Measurements from ENCODE around the gene ADRA2C. TPM values are rescaled to one million over a fixed set of nuclear protein-coding genes. Genes with fewer than 3 reads are reported as not detected.

The ADRA2C gene
- total RNA-seq (1 to 10 TPM; 2.8 to 8.8 (median 5.1) TPM), polyA plus RNA-seq (1 to 10 TPM; 5.9 to 7.3 TPM)
- long read RNA-seq, donor 1, transcript ADRA2C-201 (1 exons, 2,129 nt) = major isoform, 18 of 18 reads
- long read RNA-seq, donor 1, partial matches to known transcripts = 0 of 18 reads
- long read RNA-seq, donor 1, other reads (novel, unspliced or antisense) = 0 of 18 reads
- long read RNA-seq, donor 2, transcript ADRA2C-201 (1 exons, 2,129 nt) = major isoform, 11 of 11 reads
- long read RNA-seq, donor 2, partial matches to known transcripts = 0 of 11 reads
- long read RNA-seq, donor 2, other reads (novel, unspliced or antisense) = 0 of 11 reads
- long read RNA-seq, donor 3 = 0 reads

- no peaks in the 10 kb centered on the region for H3K36me3 ChIP-seq
- peak within 1 kb of the TSS in 6 of 10 donors; percentile 28 to 68 (median 48) for H3K27ac ChIP-seq
- peak within 1 kb of the TSS; percentile 10 to 53 (median 44) for H3K4me3 ChIP-seq
- WGBS, 2 donors = 1% methylated on average over 88 to 121 of the region's 131 CpGs
- peak in 1 of 9 donors; percentile 10 for TF ChIP-seq CTCF (IDR thresholded peaks at IDR 0.05)
- intact Hi-C loops (cut with DNase I) = loop anchor here in 3 of 10 donors (5.0 to 10.0 kb wide), 3 partner anchors 109 to 481 kb away; no protein-coding TSS in a partner anchor
- no peaks in the 10 kb centered on the region for H3K9me3 ChIP-seq
- peak; percentile 13 to 25 for DNase-seq
- H3K27me3 ChIP-seq = peaks cover 0 to 68% (median 56%) of the 10 kb centered on the region in 7 donors
- ATAC-seq = peak in 5 of 8 donors; percentile 19 to 48 (median 32)
- peaks cover 0 to 11% (median 5%) of the 10 kb centered on the region in 9 donors for H3K4me1 ChIP-seq
These were observed at the start of gene ADRA2C for GRCh38 chr4:3766036-3766784. TSS of gene ADRA2C (plus strand) at chr4:3766385. CDS start at chr4:3766607, 222 bp downstream.

GRCh38 chr4:3716631-3717235 lies 49.5 kb upstream of the ADRA2C start:
- no peak for TF ChIP-seq CTCF (IDR thresholded peaks at IDR 0.05)
- H3K27me3 ChIP-seq = peaks cover 0 to 70% (median 42%) of the 10 kb centered on the region in 7 donors
- no peak for DNase-seq

GRCh38 chr4:3717241-3717640 lies 48.9 kb upstream of the ADRA2C start:
- DNase-seq = peak in 1 of 2 donors; percentile 2
- intact Hi-C loops (cut with DNase I) = no loop called here
- 66 to 67% methylated on average over 6 of the region's 6 CpGs for WGBS, 2 donors
- H3K4me3 ChIP-seq = no peak overlapping the region
- TF ChIP-seq CTCF (IDR thresholded peaks at IDR 0.05) = no peak
- no peaks in the 10 kb centered on the region for H3K4me1 ChIP-seq
- H3K36me3 ChIP-seq = no peaks in the 10 kb centered on the region
- H3K9me3 ChIP-seq = peaks cover 0 to 13% (median 2%) of the 10 kb centered on the region in 11 donors
- H3K27me3 ChIP-seq = peaks cover 0 to 72% (median 45%) of the 10 kb centered on the region in 7 donors
- H3K27ac ChIP-seq = no peak overlapping the region
- ATAC-seq = no peak

More at GRCh38 chr4:3716631-3717235, 49.5 kb upstream of the ADRA2C start:
- H3K27ac ChIP-seq = no peak overlapping the region
- H3K4me3 ChIP-seq = no peak overlapping the region
- H3K36me3 ChIP-seq = no peaks in the 10 kb centered on the region
- intact Hi-C loops (cut with DNase I) = no loop called here
- 75 to 79% methylated on average over 10 of the region's 10 CpGs for WGBS, 2 donors
- ATAC-seq = no peak
- H3K9me3 ChIP-seq = peaks cover 0 to 13% (median 2%) of the 10 kb centered on the region in 11 donors
- no peaks in the 10 kb centered on the region for H3K4me1 ChIP-seq

GRCh38 chr4:3718462-3718861 lies 47.7 kb upstream of the ADRA2C start:
- peaks cover 0 to 81% (median 57%) of the 10 kb centered on the region in 7 donors for H3K27me3 ChIP-seq
- DNase-seq = no peak
- no peak for TF ChIP-seq CTCF (IDR thresholded peaks at IDR 0.05)

More at GRCh38 chr4:3718462-3718861, 47.7 kb upstream of the ADRA2C start:
- WGBS, 2 donors = 62 to 68% methylated on average over 2 of the region's 2 CpGs
- peaks cover 0 to 13% (median 2%) of the 10 kb centered on the region in 11 donors for H3K9me3 ChIP-seq
- H3K4me1 ChIP-seq = no peaks in the 10 kb centered on the region
- intact Hi-C loops (cut with DNase I) = no loop called here
- H3K36me3 ChIP-seq = no peaks in the 10 kb centered on the region
- H3K27ac ChIP-seq = no peak overlapping the region
- H3K4me3 ChIP-seq = no peak overlapping the region
- ATAC-seq = no peak
